HG02763 (cell line): Measurements from ENCODE around the gene MORN1.

Experiments used
- ATAC-seq: cut with Tn5 transposase; IDR thresholded peaks from one replicate; pipeline ENCODE4 v1.9.1; 2021; ENCODE audit warnings: mild to moderate bottlenecking, moderate library complexity; ENCODE audit not compliant: unreplicated experiment

The MORN1 gene

GRCh38 chr1:2324553-2325366, 66.6 kb downstream of the MORN1 start:
- ATAC-seq = no peak

GRCh38 chr1:2323451-2323974, 67.8 kb downstream of the MORN1 start:
- no peak for ATAC-seq

GRCh38 chr1:2322581-2323211, 68.7 kb downstream of the MORN1 start:
- no peak for ATAC-seq

- no peak for ATAC-seq
These were observed 69.2 kb downstream of the MORN1 start for GRCh38 chr1:2322065-2322571.

GRCh38 chr1:2320760-2321667, 70.3 kb downstream of the MORN1 start:
- ATAC-seq = no peak

GRCh38 chr1:2320006-2320405, 71.3 kb downstream of the MORN1 start:
- ATAC-seq = no peak

- ATAC-seq = no peak
These were observed 72.1 kb downstream of the MORN1 start for GRCh38 chr1:2319291-2319690.

GRCh38 chr1:2318314-2319278, 72.8 kb downstream of the MORN1 start:
- ATAC-seq = no peak

- ATAC-seq = no peak
These were observed 73.9 kb downstream of the MORN1 start for GRCh38 chr1:2317230-2318065.

- ATAC-seq = no peak
These were observed 74.8 kb downstream of the MORN1 start for GRCh38 chr1:2316451-2316961.

- ATAC-seq = no peak
These were observed 75.5 kb downstream of the MORN1 start for GRCh38 chr1:2315674-2316450.

GRCh38 chr1:2314803-2315673, 76.3 kb downstream of the MORN1 start:
- no peak for ATAC-seq

GRCh38 chr1:2314273-2314802, 77.0 kb downstream of the MORN1 start:
- ATAC-seq = no peak

GRCh38 chr1:2313651-2314261, 77.6 kb downstream of the MORN1 start:
- ATAC-seq = no peak

GRCh38 chr1:2312515-2313301, 78.6 kb downstream of the MORN1 start:
- ATAC-seq = no peak

- no peak for ATAC-seq
These were observed 79.2 kb downstream of the MORN1 start for GRCh38 chr1:2312160-2312514.
